ENCODE measurements around the gene DIRAS3. TPM values are rescaled to one million over a fixed set of nuclear protein-coding genes. Genes with fewer than 3 reads are reported as not detected.

Gene DIRAS3, protein sequence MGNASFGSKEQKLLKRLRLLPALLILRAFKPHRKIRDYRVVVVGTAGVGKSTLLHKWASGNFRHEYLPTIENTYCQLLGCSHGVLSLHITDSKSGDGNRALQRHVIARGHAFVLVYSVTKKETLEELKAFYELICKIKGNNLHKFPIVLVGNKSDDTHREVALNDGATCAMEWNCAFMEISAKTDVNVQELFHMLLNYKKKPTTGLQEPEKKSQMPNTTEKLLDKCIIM
- total RNA-seq, result 10 to 100 TPM in 1 of 2 donors, 1 to 10 TPM in 1; 5.3 to 10.6 TPM

DNA sequence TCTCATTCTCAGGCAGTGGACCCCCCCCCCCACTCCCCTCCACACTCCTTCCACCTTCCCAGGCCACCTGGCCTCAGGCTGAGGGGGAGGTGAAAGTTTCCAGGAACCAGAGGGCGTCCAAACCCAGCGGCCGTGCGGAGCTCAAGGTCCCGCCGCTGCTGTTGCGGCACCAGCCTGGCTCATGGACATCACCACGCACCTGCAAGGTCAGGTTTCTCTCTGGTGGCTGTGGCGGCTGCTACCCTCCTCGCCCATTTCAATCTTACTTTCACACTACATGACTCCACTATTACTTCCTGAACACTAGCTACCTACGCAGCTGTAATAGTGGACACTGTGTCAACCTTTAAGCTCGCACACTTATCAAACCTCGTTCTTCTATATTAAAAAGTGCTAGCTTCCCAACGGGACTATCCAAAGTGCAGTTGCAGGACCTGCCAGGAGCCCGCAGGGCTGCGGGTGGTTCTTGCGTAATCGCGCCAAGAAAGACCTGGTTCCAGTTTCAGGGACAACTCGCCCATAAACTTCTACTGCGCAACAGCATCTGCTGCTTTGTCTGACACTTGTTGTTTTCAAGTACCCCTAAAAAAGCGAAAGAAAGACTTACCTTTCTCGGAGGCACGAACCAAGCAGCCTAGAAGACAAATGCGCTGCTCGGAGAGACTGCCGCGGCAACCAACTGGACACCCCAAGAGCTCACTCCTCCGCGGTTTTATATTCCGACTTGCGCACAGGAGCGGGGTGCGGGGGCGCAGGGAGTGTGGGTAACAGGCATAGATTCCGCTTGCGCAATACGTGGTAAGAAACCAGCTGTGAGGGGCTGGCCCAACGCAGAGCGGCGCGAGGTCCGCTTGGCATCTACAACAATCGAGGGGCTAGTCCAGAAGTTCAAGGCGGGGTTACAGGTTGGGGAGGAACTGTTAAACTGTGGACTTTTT is at the start of gene DIRAS3:
TSS of gene DIRAS3 (minus strand) at position 687 of the 938 bp plus-strand sequence. CDS start 3,330 bp downstream, outside the sequence.
- intact Hi-C loops (cut with DNase I), result no loop called here
- no peaks in the 10 kb centered on the region for H3K36me3 ChIP-seq (replicated peaks in 1 of 2; ENCODE audit: insufficient read depth in 1 of 2, low read depth in 2 of 2)
- no peaks in the 10 kb centered on the region for H3K4me1 ChIP-seq
- no peaks in the 10 kb centered on the region for H3K27me3 ChIP-seq
- H3K9me3 ChIP-seq, result no peaks in the 10 kb centered on the region
- DNase-seq (peak; percentile 64 to 84 (median 78)), ATAC-seq (peak; percentile 81)
- TF ChIP-seq, protein P1, sequence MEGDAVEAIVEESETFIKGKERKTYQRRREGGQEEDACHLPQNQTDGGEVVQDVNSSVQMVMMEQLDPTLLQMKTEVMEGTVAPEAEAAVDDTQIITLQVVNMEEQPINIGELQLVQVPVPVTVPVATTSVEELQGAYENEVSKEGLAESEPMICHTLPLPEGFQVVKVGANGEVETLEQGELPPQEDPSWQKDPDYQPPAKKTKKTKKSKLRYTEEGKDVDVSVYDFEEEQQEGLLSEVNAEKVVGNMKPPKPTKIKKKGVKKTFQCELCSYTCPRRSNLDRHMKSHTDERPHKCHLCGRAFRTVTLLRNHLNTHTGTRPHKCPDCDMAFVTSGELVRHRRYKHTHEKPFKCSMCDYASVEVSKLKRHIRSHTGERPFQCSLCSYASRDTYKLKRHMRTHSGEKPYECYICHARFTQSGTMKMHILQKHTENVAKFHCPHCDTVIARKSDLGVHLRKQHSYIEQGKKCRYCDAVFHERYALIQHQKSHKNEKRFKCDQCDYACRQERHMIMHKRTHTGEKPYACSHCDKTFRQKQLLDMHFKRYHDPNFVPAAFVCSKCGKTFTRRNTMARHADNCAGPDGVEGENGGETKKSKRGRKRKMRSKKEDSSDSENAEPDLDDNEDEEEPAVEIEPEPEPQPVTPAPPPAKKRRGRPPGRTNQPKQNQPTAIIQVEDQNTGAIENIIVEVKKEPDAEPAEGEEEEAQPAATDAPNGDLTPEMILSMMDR (IDR thresholded peaks at IDR 0.05), result peak in 1 of 7 experiments; percentile 2
- TF ChIP-seq POLR2A (IDR thresholded peaks at IDR 0.05), result peak; percentile 33 to 75 (median 73)
- H3K27ac ChIP-seq, result peak within 1 kb of the TSS; percentile 49 to 84 (median 80)
- peak within 1 kb of the TSS; percentile 1 to 15 for H3K4me3 ChIP-seq
- 37 to 58% methylated on average over 45 of the region's 45 CpGs for WGBS, 2 donors

DNA sequence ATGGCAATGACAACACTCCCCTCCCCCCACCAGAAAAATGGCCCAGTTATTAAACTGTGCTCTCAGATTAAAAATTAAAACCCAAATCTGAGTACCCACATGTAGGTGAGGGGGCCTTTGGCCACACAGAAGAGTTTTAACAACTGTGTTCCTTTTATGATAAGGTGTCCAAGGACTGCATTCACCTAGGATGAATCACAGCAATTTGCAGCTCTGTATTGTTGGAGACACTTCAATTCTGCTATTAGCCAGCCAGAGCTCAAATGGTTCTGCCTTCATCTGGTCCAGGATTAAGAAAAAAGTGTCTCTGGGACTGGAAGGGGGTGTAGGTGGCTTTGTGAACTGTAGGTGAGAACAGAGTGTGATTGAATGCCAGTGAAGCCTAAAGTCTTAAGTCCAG is 43.3 kb upstream of the DIRAS3 start:
- no peaks in the 10 kb centered on the region for H3K4me1 ChIP-seq
- ATAC-seq (no peak), DNase-seq (no peak)
- H3K4me3 ChIP-seq, result no peak overlapping the region
- no peaks in the 10 kb centered on the region for H3K9me3 ChIP-seq
- no peak for TF ChIP-seq POLR2A (IDR thresholded peaks at IDR 0.05)
- TF ChIP-seq, protein P1 (IDR thresholded peaks at IDR 0.05), result no peak
- intact Hi-C loops (cut with DNase I), result no loop called here
- no peaks in the 10 kb centered on the region for H3K36me3 ChIP-seq (replicated peaks in 1 of 2; ENCODE audit: insufficient read depth in 1 of 2, low read depth in 2 of 2)
- no peaks in the 10 kb centered on the region for H3K27me3 ChIP-seq
- no peak overlapping the region for H3K27ac ChIP-seq

DNA sequence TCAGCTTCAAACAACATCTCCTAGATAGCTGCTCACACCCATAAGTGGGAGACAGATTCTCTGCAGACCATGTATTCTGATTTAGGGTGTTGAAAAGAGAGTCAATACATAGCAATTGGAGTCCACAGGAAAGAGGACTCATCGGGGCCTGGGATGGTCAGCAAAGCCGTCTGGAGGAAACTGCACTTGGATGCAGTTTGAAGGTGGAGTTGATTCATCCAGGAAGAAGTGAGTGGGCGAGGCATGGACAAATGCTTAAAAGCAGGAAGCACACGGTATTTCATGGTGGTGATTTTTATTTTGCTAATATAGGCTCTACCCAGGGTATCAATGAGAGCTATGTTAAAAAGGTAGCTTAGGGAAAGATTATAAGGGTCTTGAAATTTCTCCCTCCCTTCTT is 36.8 kb upstream of the DIRAS3 start:
- no peak for TF ChIP-seq POLR2A (IDR thresholded peaks at IDR 0.05)
- TF ChIP-seq, protein P1 (IDR thresholded peaks at IDR 0.05), result no peak
- ATAC-seq (no peak), DNase-seq (no peak)
- 87% methylated on average over 4 of the region's 4 CpGs for WGBS, 2 donors
- Histone ChIP-seq H3K36me3 (replicated peaks in 1 of 2; ENCODE audit: insufficient read depth in 1 of 2, low read depth in 2 of 2) (no peaks in the 10 kb centered on the region), H3K9me3 (no peaks in the 10 kb centered on the region), H3K27me3 (no peaks in the 10 kb centered on the region), H3K4me1 (no peaks in the 10 kb centered on the region), H3K4me3 (no peak overlapping the region), H3K27ac (no peak overlapping the region)
- intact Hi-C loops (cut with DNase I), result no loop called here

DNA sequence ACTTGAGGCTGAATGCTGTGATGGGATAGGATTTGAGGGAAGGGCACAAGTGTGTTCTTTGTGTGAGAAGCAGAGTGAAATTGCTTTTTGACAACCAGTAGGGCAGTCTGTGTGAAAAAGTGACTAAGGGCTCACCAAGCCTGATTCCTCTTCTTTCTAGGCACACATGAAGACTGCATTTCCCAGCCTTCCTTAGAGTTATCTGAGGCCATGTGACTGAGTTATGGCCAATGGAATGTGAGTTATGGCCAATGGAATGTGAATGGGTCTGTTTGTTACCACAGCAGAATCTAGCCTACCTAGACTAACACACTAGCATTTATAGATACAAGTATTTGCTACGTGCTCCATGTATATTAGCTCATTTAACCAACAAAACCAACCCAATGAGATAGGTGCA is 35.3 kb upstream of the DIRAS3 start:
- WGBS, 2 donors, result 93 to 96% methylated on average over 1 of the region's 1 CpG
- H3K27ac ChIP-seq, result no peak overlapping the region
- no peaks in the 10 kb centered on the region for H3K36me3 ChIP-seq (replicated peaks in 1 of 2; ENCODE audit: insufficient read depth in 1 of 2, low read depth in 2 of 2)
- intact Hi-C loops (cut with DNase I), result no loop called here
- no peaks in the 10 kb centered on the region for H3K27me3 ChIP-seq
- no peak for ATAC-seq
- no peak overlapping the region for H3K4me3 ChIP-seq
- no peak for DNase-seq
- no peaks in the 10 kb centered on the region for H3K4me1 ChIP-seq
- H3K9me3 ChIP-seq, result no peaks in the 10 kb centered on the region
- no peak for TF ChIP-seq POLR2A (IDR thresholded peaks at IDR 0.05)
- TF ChIP-seq, protein P1 (IDR thresholded peaks at IDR 0.05), result no peak
